ENCODE results near the gene SIDT2. TPM values are rescaled to one million over a fixed set of nuclear protein-coding genes. Genes with fewer than 3 reads are reported as not detected.

Gene SIDT2
- total RNA-seq, 1 experiment from 2014 or later, result 27.6 TPM

GRCh38 chr11:117202386-117203068 is 24.0 kb downstream of the SIDT2 start (continued):
- no peak for TF ChIP-seq ZBTB43 (CRISPR knock-in tag; IDR thresholded peaks at IDR 0.05)

- TF ChIP-seq FOXK1 (CRISPR knock-in tag; IDR thresholded peaks at IDR 0.05) (no peak), SMAD3 (CRISPR knock-in tag; IDR thresholded peaks at IDR 0.05; ENCODE audit: borderline replicate concordance) (no peak), AFF4 (CRISPR knock-in tag; IDR thresholded peaks at IDR 0.05; ENCODE audit: borderline replicate concordance) (no peak), SOX15 (CRISPR knock-in tag; IDR thresholded peaks at IDR 0.05) (no peak), ATF6 (CRISPR knock-in tag; IDR thresholded peaks at IDR 0.05) (no peak), ZNF263 (CRISPR knock-in tag; IDR thresholded peaks at IDR 0.05; ENCODE audit: low read depth) (no peak), ATF3 (CRISPR knock-in tag; conservative IDR thresholded peaks at IDR 0.05) (no peak), NR3C1 (CRISPR knock-in tag; conservative IDR thresholded peaks at IDR 0.05; ENCODE audit: low read depth) (no peak), NFYB (CRISPR knock-in tag; conservative IDR thresholded peaks at IDR 0.05; ENCODE audit: low read depth) (no peak), ZBTB43 (CRISPR knock-in tag; IDR thresholded peaks at IDR 0.05) (no peak), ZNF219 (CRISPR knock-in tag; IDR thresholded peaks at IDR 0.05; ENCODE audit: borderline replicate concordance) (no peak), MXD4 (CRISPR knock-in tag; IDR thresholded peaks at IDR 0.05; ENCODE audit: borderline replicate concordance) (no peak), FOXP4 (CRISPR knock-in tag; IDR thresholded peaks at IDR 0.05) (no peak), ZNF138 (CRISPR knock-in tag; conservative IDR thresholded peaks at IDR 0.05) (no peak), RELA (CRISPR knock-in tag; IDR thresholded peaks at IDR 0.05; ENCODE audit: borderline replicate concordance) (no peak), OVOL2 (CRISPR knock-in tag; IDR thresholded peaks at IDR 0.05; ENCODE audit: borderline replicate concordance) (no peak), FOXJ3 (CRISPR knock-in tag; IDR thresholded peaks at IDR 0.05; ENCODE audit: borderline replicate concordance) (no peak)
- no peaks in the 10 kb centered on the region for H3K9me3 Mint-ChIP-seq
- H3K27ac Mint-ChIP-seq, result no peak overlapping the region
- ChIA-PET POLR2A (interaction anchor here (0.9 to 2.0 kb wide), 2 partner anchors 24 to 124 kb away, joined by 3 to 10 read pairs; partner anchors contain the start of genes CEP164 and SIDT2), CTCF (interaction anchor here (1.0 to 2.1 kb wide), 5 partner anchors 18 to 64 kb away, joined by 3 to 7 read pairs (median 5); partner anchors contain the start of gene SIDT2)
- peaks cover 7% of the 10 kb centered on the region for H3K36me3 Mint-ChIP-seq
- peaks cover 28% of the 10 kb centered on the region for H3K4me1 Mint-ChIP-seq
- no peak overlapping the region for H3K4me3 Mint-ChIP-seq
- ATAC-seq (no peak), DNase-seq (ENCODE audit: low spot score) (no peak)
- no peaks in the 10 kb centered on the region; the same call in 1 of the 2 replicates for H3K27me3 Mint-ChIP-seq (ENCODE audit: low read depth)
Observed at GRCh38 chr11:117203069-117203407, 24.5 kb downstream of the SIDT2 start.

Measured in WTC11 (cell line).